Tibial nerve (tissue), 4 donors: ENCODE data around the gene PCK2. TPM values are rescaled to one million over a fixed set of nuclear protein-coding genes. Genes with fewer than 3 reads are reported as not detected.

ENCODE experiments used
- DNase-seq, 2 donors: peaks; one replicate each; pipeline ENCODE4 v3.0.0-alpha.2; 2019; ENCODE audit warnings: low spot score in 2 of 2
- H3K27ac ChIP-seq, 4 donors: fragments of 200-600 bp; sonication (generic) in 3 of 4; one replicate each; pipeline ENCODE4 v1.5.1; 2017 to 2019; ENCODE audit warnings: mild to moderate bottlenecking in 1 of 4
- H3K27me3 ChIP-seq, 2 donors: fragments of 200-600 bp; sonication (generic) in 1 of 2; one replicate each; pipeline versions ENCODE4 v1.5.1 to v1.6.0; 2017 to 2019
- H3K36me3 ChIP-seq, 3 donors: fragments of 200-600 bp; sonication (generic); one replicate each; pipeline ENCODE4 v1.5.1; 2018 to 2019
- H3K4me1 ChIP-seq, 4 donors: fragments of 200-600 bp; sonication (generic) in 3 of 4; one replicate each; pipeline ENCODE4 v1.5.1; 2017 to 2019
- H3K4me3 ChIP-seq, 4 donors: fragments of 200-600 bp; sonication (generic) in 3 of 4; one replicate each; pipeline ENCODE4 v1.5.1; 2017 to 2019; ENCODE audit warnings: mild to moderate bottlenecking in 1 of 4, moderate library complexity in 1 of 4
- H3K9me3 ChIP-seq, 4 donors: fragments of 200-600 bp; sonication (generic) in 3 of 4; one replicate each; pipeline ENCODE4 v1.5.1; 2017 to 2019
- CTCF ChIP-seq, 5 experiments: fragments of 200-600 bp in 3 of 5; fragments of 450-650 bp in 2 of 5; sonication (generic) in 3 of 5; IDR thresholded peaks; one replicate each; pipeline ENCODE4 v1.5.1; 2016 to 2019; ENCODE audit warnings: antibody characterized with exemption in 5 of 5, mild to moderate bottlenecking in 3 of 5, moderate library complexity in 2 of 5
- EP300 ChIP-seq, 2 donors: sonication (generic); formaldehyde crosslinking; IDR thresholded peaks; one replicate each; pipeline ENCODE4 v1.6.1; 2017; ENCODE audit warnings: antibody characterized with exemption in 2 of 2, mild to moderate bottlenecking in 1 of 2
- POLR2A ChIP-seq, 2 donors: fragments of 450-650 bp; IDR thresholded peaks; one replicate each; pipeline ENCODE4 v1.6.1; 2017; ENCODE audit warnings: antibody characterized with exemption in 2 of 2, mild to moderate bottlenecking in 2 of 2, moderate library complexity in 2 of 2
- WGBS, 2 donors: methylation state at CpG; one replicate each; pipeline ENCODE4 v1.1.5; 2018; 5-methylcytosine and 5-hydroxymethylcytosine counted together
- total RNA-seq, 4 donors: library from RNA; depleted of rRNA; stranded (reverse); fragments of >200 nt; gene quantifications; one replicate each; pipeline ENCODE4 v1.1.0, GENCODE V29; 2016

The PCK2 gene
- total RNA-seq, 4 donors from 2014 or later = 28.9 to 49.2 (median 34.3) TPM

- WGBS, 2 donors = 78 to 83% methylated on average over 13 to 14 of the region's 15 CpGs
- Histone ChIP-seq H3K27ac (peak overlapping the region in 2 of 4 donors; percentile 34 to 36), H3K27me3 (no peaks in the 10 kb centered on the region), H3K4me3 (no peak overlapping the region), H3K4me1 (peaks cover 0 to 7% (median 2%) of the 10 kb centered on the region in 4 donors), H3K36me3 (peaks cover 0 to 14% (median 0%) of the 10 kb centered on the region in 3 donors), H3K9me3 (no peaks in the 10 kb centered on the region)
- TF ChIP-seq POLR2A (IDR thresholded peaks at IDR 0.05) = no peak
- no peak for TF ChIP-seq CTCF (IDR thresholded peaks at IDR 0.05)
- no peak for TF ChIP-seq EP300 (IDR thresholded peaks at IDR 0.05)
- DNase-seq = no peak
These were observed 37.4 kb downstream of the PCK2 start for GRCh38 chr14:24131549-24131966.

GRCh38 chr14:24132061-24132685 is 38.1 kb downstream of the PCK2 start:
- Histone ChIP-seq H3K4me1 (peaks cover 0 to 13% (median 8%) of the 10 kb centered on the region in 4 donors), H3K27me3 (no peaks in the 10 kb centered on the region), H3K4me3 (no peak overlapping the region), H3K9me3 (no peaks in the 10 kb centered on the region), H3K27ac (peak overlapping the region in 1 of 4 donors; percentile 36), H3K36me3 (peaks cover 0 to 14% (median 0%) of the 10 kb centered on the region in 3 donors)
- WGBS, 2 donors = 78 to 82% methylated on average over 22 to 23 of the region's 24 CpGs
- TF ChIP-seq CTCF (IDR thresholded peaks at IDR 0.05) (no peak), EP300 (IDR thresholded peaks at IDR 0.05) (no peak), POLR2A (IDR thresholded peaks at IDR 0.05) (no peak)
- DNase-seq = no peak

GRCh38 chr14:24132976-24133375 is 38.9 kb downstream of the PCK2 start:
- H3K4me3 ChIP-seq = no peak overlapping the region
- peaks cover 0 to 22% (median 4%) of the 10 kb centered on the region in 3 donors for H3K36me3 ChIP-seq
- TF ChIP-seq EP300 (IDR thresholded peaks at IDR 0.05) (no peak), POLR2A (IDR thresholded peaks at IDR 0.05) (no peak), CTCF (IDR thresholded peaks at IDR 0.05) (no peak)
- no peak overlapping the region for H3K27ac ChIP-seq
- 87 to 92% methylated on average over 2 of the region's 2 CpGs for WGBS, 2 donors
- no peaks in the 10 kb centered on the region for H3K27me3 ChIP-seq
- no peak for DNase-seq
- no peaks in the 10 kb centered on the region for H3K9me3 ChIP-seq
- peaks cover 0 to 21% (median 10%) of the 10 kb centered on the region in 4 donors for H3K4me1 ChIP-seq

GRCh38 chr14:24133735-24134134 is 39.6 kb downstream of the PCK2 start:
- TF ChIP-seq POLR2A (IDR thresholded peaks at IDR 0.05) (no peak), CTCF (IDR thresholded peaks at IDR 0.05) (no peak), EP300 (IDR thresholded peaks at IDR 0.05) (no peak)
- no peak overlapping the region for H3K27ac ChIP-seq
- WGBS, 2 donors = 92 to 94% methylated on average over 1 of the region's 1 CpG
- H3K4me1 ChIP-seq = peaks cover 0 to 29% (median 15%) of the 10 kb centered on the region in 4 donors
- no peak overlapping the region for H3K4me3 ChIP-seq
- DNase-seq = no peak
- H3K36me3 ChIP-seq = peaks cover 0 to 29% (median 11%) of the 10 kb centered on the region in 3 donors
- H3K27me3 ChIP-seq = no peaks in the 10 kb centered on the region
- no peaks in the 10 kb centered on the region for H3K9me3 ChIP-seq

GRCh38 chr14:24135584-24135833 is 41.4 kb downstream of the PCK2 start:
- H3K27ac ChIP-seq = peak overlapping the region; percentile 28 to 99 (median 98)
- WGBS, 2 donors = 3 to 9% methylated on average over 9 of the region's 9 CpGs

More at GRCh38 chr14:24135584-24135833, 41.4 kb downstream of the PCK2 start:
- Histone ChIP-seq H3K4me1 (peaks cover 0 to 46% (median 29%) of the 10 kb centered on the region in 4 donors), H3K9me3 (no peaks in the 10 kb centered on the region), H3K27me3 (no peaks in the 10 kb centered on the region), H3K36me3 (peaks cover 0 to 38% (median 14%) of the 10 kb centered on the region in 3 donors), H3K4me3 (peak overlapping the region; percentile 76 to 97 (median 84))
- no peak for DNase-seq
- TF ChIP-seq EP300 (IDR thresholded peaks at IDR 0.05) (no peak), CTCF (IDR thresholded peaks at IDR 0.05) (no peak), POLR2A (IDR thresholded peaks at IDR 0.05) (no peak)
